ENCODE results near the gene CELA3B.
A peak's percentile ranks its signal among the peaks of the same experiment; 100 is the strongest.
"Not testable (repeated sequence)": the region's sequence is repeated elsewhere in the genome, so short reads cannot be mapped to it uniquely, and the experiment has no call there.

The CELA3B gene

DNA sequence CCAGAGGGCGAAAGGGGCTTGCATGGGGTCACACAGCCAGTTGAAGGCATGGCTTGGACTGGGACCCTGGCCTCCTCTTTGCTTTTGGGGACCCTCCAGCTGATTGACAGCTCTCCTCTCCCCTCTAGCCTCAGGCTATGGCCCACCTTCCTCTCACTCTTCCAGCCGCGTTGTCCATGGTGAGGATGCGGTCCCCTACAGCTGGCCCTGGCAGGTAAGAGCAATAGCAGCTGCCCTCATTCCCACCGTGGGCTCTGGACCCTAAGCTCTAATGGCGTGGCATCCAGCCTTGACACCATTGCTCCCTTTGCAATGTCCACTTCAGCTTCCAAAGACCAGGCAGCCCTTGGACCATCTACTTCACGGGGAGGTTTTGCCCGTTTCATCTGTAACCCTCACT, 26.1 kb downstream of the CELA3B start:
- not testable (repeated sequence) for DNase-seq (ENCODE audit: low read depth); H3K4me3 ChIP-seq (ENCODE audit: low read depth, low read length)

DNA sequence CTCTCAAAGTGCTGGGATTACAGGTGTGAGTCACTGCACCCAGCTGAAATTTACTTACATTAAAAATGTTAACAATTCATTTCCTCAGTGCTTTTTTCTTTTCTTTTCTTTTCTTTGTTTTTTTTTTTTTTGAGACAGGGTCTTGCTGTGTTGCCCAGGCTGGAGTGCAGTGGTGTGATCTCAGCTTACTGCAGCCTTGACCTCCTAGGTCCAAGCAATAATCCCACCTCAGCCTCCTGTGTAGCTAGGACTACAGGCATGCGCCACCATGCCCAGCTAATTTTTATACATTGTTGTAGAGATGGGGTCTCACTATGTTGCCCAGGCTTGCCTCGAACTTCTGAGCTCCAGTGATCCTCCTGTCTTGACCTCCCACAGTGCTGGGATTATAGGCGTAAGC, 27.1 kb downstream of the CELA3B start:
- not testable (repeated sequence) for DNase-seq (ENCODE audit: low read depth); H3K4me3 ChIP-seq (ENCODE audit: low read depth, low read length)

DNA sequence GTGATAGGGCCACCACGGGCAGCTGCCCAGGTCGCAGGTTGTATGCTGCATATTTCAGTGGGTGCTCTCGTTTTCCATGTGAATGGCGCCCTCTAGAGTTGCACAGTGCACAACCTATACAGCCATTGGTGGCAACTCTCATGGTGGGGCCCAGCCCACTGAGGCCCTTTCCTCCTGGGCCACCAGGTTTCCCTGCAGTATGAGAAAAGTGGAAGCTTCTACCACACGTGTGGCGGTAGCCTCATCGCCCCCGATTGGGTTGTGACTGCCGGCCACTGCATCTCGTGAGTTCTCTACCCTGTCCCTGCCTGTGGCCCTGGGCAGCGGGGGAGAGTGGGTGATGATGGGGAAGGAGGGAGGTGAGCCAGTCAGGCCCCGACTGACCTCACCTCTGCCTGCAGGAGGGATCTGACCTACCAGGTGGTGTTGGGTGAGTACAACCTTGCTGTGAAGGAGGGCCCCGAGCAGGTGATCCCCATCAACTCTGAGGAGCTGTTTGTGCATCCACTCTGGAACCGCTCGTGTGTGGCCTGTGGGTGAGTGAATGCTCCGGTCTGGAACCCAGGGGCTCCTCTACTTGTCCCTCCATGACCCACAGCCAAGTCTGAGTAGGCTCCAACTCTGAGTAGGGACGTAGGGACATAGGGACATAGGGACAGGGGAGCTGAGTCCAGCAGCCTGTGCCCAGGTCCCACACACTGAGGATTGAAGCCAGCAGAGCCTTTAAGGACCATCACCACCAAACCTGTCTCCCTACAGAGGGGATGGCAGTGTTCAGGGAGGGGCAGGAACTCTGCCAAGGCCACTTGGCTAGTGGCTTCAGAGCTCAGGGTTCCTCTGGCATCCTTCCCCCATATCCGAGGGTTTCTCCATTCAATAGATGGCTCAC, 28.7 kb downstream of the CELA3B start:
- not testable (repeated sequence) for H3K4me3 ChIP-seq (ENCODE audit: low read depth, low read length); DNase-seq (ENCODE audit: low read depth)

DNA sequence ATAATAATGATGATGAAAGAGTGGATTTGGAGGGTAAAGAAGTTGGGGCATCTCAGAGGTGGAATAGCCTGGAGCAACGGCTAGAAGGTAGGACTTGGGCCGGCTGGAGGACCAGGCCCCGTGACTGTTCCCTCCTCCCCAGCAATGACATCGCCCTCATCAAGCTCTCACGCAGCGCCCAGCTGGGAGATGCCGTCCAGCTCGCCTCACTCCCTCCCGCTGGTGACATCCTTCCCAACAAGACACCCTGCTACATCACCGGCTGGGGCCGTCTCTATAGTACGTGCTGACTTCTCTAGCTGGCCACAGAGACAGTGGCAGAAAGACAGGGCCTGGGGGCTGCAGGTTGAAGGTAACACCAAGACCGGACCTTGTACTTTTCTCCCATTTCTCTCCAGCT, 29.9 kb downstream of the CELA3B start:
- DNase-seq (ENCODE audit: low read depth); H3K4me3 ChIP-seq (ENCODE audit: low read depth, low read length): not testable (repeated sequence)

DNA sequence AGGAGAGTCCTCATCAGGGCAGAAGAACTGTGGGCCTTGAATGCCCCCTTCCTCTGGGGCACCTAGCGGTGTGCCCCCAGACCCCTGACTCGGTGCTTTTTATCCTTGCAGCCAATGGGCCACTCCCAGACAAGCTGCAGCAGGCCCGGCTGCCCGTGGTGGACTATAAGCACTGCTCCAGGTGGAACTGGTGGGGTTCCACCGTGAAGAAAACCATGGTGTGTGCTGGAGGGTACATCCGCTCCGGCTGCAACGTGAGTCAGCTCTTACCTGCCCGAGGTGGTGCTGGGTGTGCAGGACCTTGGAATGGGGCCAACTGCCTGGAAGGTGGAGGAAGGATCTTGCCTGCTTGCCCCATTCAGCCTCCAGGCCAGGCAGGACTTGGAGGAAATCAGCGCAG, 30.4 kb downstream of the CELA3B start:
- DNase-seq (ENCODE audit: low read depth); H3K4me3 ChIP-seq (ENCODE audit: low read depth, low read length): not testable (repeated sequence)

DNA sequence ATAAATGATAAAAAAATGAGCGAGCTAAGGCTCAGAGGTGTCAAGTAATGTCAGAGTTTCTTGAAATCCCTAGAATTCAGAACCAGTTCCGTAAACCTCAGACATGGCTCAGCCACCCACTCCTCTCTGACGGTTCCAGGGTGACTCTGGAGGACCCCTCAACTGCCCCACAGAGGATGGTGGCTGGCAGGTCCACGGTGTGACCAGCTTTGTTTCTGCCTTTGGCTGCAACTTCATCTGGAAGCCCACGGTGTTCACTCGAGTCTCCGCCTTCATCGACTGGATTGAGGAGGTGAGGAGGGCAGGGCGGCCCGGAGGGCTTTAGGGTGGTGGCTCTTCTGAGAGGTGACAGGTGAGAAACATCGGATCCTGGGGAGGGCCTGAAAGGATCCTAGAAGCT, 32.7 kb downstream of the CELA3B start:
- DNase-seq (ENCODE audit: low read depth): not testable (repeated sequence)

DNA sequence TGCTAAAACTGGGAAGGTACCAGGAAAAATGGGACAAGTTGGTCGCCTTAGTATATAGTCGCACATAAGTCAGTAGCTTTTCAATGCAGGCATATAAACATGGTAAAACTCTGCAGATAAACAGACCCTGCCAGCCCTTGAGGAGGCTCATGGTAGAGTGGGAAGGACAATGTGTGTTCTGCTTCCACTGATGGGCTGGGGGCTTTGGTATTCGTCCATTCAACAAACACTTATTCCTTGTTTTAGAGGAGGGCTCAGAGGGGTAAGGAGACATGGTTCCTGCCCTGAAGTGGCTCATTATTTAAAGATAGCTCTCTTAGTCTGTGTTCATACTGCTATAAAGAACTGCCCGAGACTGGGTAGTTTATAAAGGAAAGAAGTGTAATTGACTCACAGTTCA, 35.9 kb downstream of the CELA3B start:
- DNase-seq (ENCODE audit: low read depth): not testable (repeated sequence)

More for the DNA sequence above, 32.7 kb downstream of the CELA3B start:
- H3K4me3 ChIP-seq (ENCODE audit: low read depth, low read length): not testable (repeated sequence)

DNA sequence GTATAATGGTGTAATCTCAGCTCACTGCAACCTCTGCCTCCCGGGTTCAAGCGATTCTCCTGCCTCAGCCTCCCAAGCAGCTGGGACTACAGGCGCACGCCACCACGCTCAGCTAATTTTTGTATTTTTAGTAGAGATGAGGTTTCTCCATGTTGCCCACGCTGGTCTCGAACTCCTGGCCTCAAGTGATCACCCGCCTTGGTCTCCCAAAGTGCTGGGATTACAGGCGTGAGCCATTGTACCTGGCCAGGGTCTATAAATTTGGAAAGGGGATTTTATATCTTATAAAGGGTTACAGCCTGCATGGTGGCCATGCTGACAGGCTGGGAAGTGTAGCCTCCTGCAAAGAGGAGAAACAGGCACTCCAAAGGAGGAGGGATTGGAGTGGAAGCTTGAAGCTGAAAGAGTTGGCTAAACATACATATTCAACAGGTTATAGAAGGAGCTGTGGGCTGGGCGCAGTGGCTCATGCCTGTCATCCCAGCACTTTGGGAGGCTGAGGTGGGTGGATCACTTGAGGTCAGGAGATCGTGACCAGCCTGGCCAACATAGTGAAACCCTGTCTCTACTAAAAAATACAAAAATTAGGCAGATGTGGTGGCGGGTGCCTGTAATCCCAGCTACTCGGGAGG, 37.9 kb downstream of the CELA3B start:
- not testable (repeated sequence) for DNase-seq (ENCODE audit: low read depth); H3K4me3 ChIP-seq (ENCODE audit: low read depth, low read length)

More for the DNA sequence above, 35.9 kb downstream of the CELA3B start:
- not testable (repeated sequence) for H3K4me3 ChIP-seq (ENCODE audit: low read depth, low read length)

DNA sequence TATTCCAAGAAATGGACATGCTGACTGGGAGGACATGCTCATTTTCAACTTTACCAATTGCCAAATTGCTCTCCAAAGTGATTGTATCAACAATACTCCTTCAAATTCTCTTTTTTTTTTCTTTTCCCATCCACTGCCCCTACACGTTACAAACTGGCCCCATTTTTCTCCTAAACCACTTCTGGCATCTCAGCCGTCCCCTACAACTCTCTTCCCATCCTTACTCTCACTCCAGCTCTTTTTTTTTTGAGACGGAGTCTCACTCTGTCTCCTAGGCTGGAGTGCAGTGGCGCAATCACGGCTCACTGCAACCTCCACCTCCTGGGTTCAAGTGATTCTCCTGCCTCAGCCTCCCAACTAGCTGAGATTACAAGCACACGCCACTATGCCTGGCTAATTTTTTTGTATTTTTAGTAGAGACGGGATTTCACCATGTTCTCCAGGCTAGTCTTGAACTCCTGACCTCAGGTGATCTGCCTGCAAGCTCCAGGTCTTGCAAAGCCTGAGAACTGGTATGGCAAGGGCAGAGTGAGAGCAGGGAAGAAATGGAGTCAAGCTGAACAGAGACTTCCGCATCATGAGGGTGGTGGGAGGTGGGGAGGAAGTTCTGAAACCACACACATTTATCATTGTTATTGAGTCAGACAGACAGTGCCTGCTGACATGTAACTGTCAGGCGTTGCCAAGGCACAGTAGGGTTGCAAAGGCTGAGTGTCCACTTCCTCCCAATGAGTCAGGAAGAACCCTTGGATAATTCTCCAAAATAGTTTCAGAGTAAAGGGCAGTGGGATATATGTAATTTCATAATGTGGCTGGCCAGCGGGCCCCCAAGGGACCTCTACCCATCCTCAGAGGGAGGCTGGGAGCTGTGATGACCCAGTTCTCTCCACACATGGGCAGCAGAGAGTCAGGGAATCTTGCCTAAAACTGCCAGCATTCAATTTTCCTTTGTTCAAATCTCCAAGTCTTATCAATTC, 42.0 kb downstream of the CELA3B start:
- no peak overlapping the region for H3K4me3 ChIP-seq (ENCODE audit: low read depth, low read length)

DNA sequence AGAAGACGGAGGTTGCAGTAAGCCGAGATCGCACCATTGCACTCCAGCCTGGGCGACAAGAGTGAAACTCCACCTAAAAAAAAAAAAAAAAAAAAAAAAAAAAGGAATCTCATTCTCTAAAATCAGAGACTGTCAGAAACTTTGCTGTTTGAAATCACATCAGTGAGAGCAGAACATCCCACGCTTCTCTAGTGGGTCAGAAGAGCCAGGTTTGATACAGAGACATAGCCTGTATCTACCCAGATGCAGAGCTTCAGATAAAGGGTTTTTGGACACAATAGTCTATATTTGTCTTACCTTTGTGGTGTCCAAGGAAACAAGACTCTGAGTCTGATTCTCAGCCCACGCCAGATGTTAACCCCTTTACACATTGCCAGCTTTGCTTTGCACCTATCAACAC, 44.2 kb downstream of the CELA3B start:
- H3K4me3 ChIP-seq (ENCODE audit: low read depth, low read length): no peak overlapping the region
- DNase-seq (ENCODE audit: low read depth): no peak

More for the DNA sequence above, 42.0 kb downstream of the CELA3B start:
- peak; percentile 94 for DNase-seq (ENCODE audit: low read depth)

DNA sequence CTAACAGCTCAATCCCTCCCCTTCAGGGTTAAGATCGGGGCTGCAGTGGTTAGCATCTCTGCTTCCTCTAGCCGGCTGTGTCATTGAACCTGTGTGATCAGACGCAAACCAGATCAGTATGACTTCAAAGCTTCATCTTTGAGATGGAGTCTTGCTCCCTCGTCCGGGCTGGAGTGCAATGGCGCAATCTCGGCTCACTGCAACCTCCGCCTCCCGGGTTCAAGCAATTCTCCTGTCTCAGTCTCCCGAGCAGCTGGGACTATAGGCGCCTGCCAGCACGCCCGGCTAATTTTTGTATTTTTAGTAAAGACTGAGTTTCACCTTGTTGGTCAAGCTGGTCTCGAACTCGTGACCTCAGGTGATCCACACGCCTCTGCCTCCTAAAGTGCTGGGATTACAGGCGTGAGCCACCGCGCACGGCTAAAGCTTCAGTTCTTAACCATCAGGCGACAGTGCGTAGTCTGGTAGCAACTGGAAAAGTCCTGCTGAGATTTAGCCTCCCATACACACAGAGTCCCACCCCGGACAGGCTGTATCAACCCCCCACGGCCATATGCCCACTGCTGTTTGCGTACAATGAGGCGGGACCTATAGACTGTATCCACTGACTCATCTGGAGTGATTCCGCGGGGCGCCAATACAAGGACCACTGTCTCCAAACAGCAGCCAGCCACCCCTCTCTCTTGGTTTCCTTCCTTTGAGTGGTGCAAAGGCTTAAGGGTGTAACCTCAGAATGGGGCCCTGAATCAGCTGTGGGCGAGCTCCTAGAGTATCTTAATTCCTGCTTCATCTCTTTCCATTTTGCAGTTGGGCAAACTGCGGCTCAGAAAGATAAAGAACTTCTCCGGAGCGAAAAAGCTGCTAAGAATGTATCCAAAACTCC, 47.9 kb downstream of the CELA3B start:
- H3K4me3 ChIP-seq (ENCODE audit: low read depth, low read length): peak overlapping the region; percentile 99
- DNase-seq (ENCODE audit: low read depth): peak; percentile 67

DNA sequence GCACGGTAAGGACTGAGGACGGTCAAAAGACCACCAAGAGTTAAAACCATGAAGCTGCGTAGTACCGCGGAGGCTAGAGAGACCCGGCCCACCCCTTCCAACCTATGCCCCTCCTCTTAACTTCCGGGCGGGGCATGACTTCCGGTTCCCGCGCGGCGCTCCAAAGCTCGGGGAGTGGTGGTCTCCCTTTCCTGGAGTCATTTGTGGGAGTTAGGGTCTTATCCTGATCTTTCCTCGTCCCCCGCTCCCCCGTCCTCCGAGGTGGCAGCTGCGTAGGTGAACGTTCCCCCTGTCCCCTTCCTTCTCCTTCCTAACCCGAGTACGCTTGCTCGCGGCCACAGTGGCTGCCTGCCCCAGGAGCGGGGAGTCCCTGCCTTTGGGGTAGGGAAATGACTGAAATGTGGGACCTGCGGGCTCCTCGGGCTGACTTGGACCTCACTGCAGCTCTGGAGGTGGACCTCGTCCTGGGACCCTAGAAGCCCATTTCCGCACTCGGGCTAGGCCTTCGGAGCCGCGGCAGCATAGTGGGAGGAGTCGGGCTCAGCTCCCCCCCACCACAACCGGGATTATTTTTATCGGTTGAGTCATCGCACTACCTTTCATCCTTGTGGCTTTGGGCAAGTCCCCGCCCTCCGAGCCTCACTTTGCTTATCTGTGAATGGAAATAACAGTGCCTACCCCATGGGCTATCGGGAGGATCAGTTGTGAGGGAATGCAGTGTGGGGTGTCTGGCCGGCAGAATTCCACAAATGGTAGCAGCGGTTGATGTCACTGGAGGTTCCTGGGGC, 48.7 kb downstream of the CELA3B start:
- peak overlapping the region; percentile 99 for H3K4me3 ChIP-seq (ENCODE audit: low read depth, low read length)
- DNase-seq (ENCODE audit: low read depth): peak; percentile 72

DNA sequence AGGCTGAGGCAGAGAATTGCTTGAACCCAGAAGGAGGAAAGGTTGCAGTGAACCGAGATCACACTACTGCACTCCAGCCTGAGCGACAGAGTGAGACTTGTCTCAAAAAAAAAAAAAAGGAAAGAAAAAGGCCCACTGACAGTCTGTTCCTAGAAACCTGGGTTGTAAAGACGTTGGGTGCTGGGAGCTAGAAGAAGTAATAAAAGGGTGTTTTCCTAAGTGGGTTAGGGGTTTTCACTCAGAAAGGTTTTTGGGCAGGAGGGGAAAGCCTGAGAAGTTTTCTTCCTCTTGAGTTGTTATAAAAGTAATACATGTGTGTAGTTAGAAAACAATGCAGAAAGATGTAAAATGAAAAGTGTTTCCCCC, 50.1 kb downstream of the CELA3B start:
- H3K4me3 ChIP-seq (ENCODE audit: low read depth, low read length): no peak overlapping the region
- DNase-seq (ENCODE audit: low read depth): no peak

DNA sequence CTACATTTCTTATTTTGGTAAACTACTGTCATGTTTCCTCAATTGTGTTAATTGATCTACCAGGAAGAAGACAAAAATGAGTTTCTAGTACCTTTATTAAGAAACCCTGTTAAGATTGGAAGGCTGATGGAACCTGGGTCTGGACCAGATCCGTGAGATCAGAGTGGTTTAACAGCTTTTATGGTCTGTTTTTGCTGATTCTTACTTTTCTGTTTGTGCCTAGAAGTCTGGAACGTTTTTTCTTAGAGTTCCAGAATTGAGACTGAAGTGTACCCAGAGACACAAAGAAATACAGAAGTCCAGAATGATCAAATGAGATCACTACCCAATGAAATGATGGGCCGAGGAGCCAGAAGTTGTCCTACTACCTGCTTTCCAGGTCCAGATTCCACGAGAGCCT, 53.2 kb downstream of the CELA3B start:
- DNase-seq (ENCODE audit: low read depth): no peak
- H3K4me3 ChIP-seq (ENCODE audit: low read depth, low read length): no peak overlapping the region

DNA sequence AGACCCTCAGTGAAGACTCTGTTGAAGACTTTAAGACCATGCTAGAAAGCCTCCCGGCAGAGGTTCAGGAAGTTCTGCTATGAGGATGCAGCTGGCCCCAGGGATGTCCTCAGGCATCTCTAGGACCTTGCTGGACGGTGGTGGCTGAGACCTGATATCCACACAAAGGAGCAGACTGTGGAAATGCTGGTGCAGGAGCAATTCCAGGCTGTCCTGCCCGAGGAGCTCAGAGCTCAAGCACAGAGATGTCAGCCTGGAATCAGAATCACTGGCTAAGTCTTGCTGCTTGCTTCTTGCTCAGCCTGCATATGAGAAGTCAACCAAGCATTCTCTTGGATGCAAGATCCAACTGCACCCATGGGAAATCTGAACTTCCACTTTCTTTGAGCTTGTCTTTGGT, 53.7 kb downstream of the CELA3B start:
- DNase-seq (ENCODE audit: low read depth): no peak
- no peak overlapping the region for H3K4me3 ChIP-seq (ENCODE audit: low read depth, low read length)

DNA sequence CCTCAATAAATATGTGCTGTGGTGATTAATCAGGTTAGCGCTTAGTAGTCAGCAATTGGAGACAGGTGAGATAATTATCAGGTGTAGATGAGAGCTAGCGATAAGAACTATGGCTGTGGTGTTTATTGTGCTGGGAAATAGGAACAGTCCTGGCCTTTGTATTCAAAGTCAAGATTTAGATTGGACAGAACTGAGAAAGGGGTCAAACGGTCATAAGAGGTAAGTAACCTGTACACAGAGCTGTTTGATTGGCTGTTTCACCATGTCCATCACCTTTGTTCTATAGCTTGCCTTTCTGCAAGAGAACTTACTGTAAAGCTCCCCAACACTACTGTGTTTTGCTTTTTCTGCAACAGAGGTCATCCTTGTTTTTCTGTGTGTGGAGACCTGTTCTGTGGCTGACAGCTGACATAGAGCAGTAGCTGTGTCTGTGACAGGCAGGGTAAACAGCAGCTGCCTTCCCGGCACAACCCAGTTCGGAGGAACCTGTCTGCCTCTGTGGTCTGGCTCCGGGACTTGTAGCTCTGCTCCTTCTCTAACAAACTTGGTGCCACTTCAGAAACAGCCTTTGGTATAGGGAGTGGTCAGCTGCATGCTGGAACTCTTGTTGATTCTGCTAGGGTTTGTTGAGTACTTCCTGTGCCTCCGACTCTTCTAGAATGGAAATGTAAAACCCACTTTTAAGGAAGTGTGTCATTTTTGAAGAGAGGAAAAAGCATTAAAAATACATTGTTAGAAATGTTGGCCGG, 54.6 kb downstream of the CELA3B start:
- DNase-seq (ENCODE audit: low read depth): no peak
- H3K4me3 ChIP-seq (ENCODE audit: low read depth, low read length): no peak overlapping the region

DNA sequence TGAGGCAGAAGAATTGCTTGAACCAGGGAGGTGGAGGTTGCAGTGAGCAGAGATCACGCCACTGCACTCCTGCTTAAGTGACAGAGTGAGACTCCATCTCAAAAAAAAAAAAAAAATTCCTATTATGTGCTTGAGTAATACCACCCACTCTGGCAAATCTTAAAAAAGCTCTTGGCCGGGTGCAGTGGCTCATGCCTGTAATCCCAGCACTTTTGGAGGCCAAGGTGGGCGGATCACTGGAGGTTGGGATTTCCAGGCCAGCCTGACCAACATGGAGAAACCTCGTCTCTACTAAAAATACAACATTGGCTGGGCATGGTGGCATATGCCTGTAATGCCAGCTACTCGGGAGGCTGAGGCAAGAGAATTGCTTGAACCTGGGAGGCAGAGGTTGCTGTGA, 58.0 kb downstream of the CELA3B start:
- not testable (repeated sequence) for DNase-seq (ENCODE audit: low read depth)

More for the DNA sequence above, 58.0 kb downstream of the CELA3B start:
- not testable (repeated sequence) for H3K4me3 ChIP-seq (ENCODE audit: low read depth, low read length)

Data from skeletal muscle cell (primary cell).